Left ventricle myocardium superior (tissue), 1 donor: ENCODE data around the gene IGFL4. TPM values are rescaled to one million over a fixed set of nuclear protein-coding genes. Genes with fewer than 3 reads are reported as not detected.
"Not testable (repeated sequence)": the region's sequence is repeated elsewhere in the genome, so short reads cannot be mapped to it uniquely, and the experiment has no call there.

ENCODE experiments used
- ATAC-seq: fragments of 200-7000 bp; cut with Tn5 transposase; one replicate; pipeline ENCODE4 v1.9.1; 2020; ENCODE audit warnings: mild to moderate bottlenecking, moderate library complexity
- DNase-seq: peaks from one replicate; pipeline ENCODE4 v3.0.0-alpha.2; 2020
- intact Hi-C: fragments of 100-400 bp; cut with micrococcal nuclease; formaldehyde crosslinking; loops from one replicate; pipeline ENCODE4 v1.11.0; 2022
- long read RNA-seq: library from polyadenylated mRNA; unstranded; transcript quantifications from one replicate; pipeline ENCODE4 v2.0.0, GENCODE V29; 2021
- total RNA-seq: library from RNA; stranded (reverse); fragmentation: NEBNext Ultra II Directional; extraction: Animal tissue kit (Norgen Biotek cat#: 25700); gene quantifications from one replicate; pipeline ENCODE4 v1.2.1, GENCODE V29; 2021
- donor health status: DM: no; HTN: yes; CAD: no; lungs with severe emphysema.

The IGFL4 gene
- total RNA-seq: not detected
- long read RNA-seq: 0 reads

GRCh38 chr19:46040952-46041500 lies at the start of gene IGFL4:
Gene IGFL4 (minus strand): TSS chr19:46041002. CDS start chr19:46040962, 40 bp downstream.
- intact Hi-C loops: no loop called here
- ATAC-seq (no peak), DNase-seq (no peak)

GRCh38 chr19:46090444-46090843 lies 49.6 kb upstream of the IGFL4 start:
- no peak for DNase-seq
- intact Hi-C loops: no loop called here
- ATAC-seq: no peak

- DNase-seq (no peak), ATAC-seq (no peak)
- intact Hi-C loops: no loop called here
Measured at GRCh38 chr19:46089432-46089831, 48.6 kb upstream of the IGFL4 start.

- ATAC-seq (no peak), DNase-seq (no peak)
- intact Hi-C loops: no loop called here
Measured at GRCh38 chr19:46088101-46088500, 47.3 kb upstream of the IGFL4 start.

GRCh38 chr19:46085888-46086287 lies 45.1 kb upstream of the IGFL4 start:
- intact Hi-C loops: no loop called here
- ATAC-seq (no peak), DNase-seq (no peak)

- intact Hi-C loops: loop anchor here (5.0 kb wide), 1 partner anchor 180 kb away; no protein-coding TSS in a partner anchor
- DNase-seq (no peak), ATAC-seq (no peak)
Measured at GRCh38 chr19:46082728-46083050, 41.9 kb upstream of the IGFL4 start.

GRCh38 chr19:46081928-46082727 lies 41.3 kb upstream of the IGFL4 start:
- DNase-seq (no peak), ATAC-seq (peak; percentile 47)
- intact Hi-C loops: loop anchor here (5.0 kb wide), 1 partner anchor 180 kb away; no protein-coding TSS in a partner anchor

- intact Hi-C loops: loop anchor here (5.0 kb wide), 1 partner anchor 182 kb away; no protein-coding TSS in a partner anchor
- no peak for DNase-seq
Measured at GRCh38 chr19:46080561-46080960, 39.8 kb upstream of the IGFL4 start.

GRCh38 chr19:46079576-46079975 lies 38.8 kb upstream of the IGFL4 start:
- no peak for DNase-seq

More at GRCh38 chr19:46080561-46080960, 39.8 kb upstream of the IGFL4 start:
- ATAC-seq: no peak

GRCh38 chr19:46078573-46079332 lies 38.0 kb upstream of the IGFL4 start:
- peak; percentile 21 for ATAC-seq
- intact Hi-C loops, DNase-seq: not testable (repeated sequence)

More at GRCh38 chr19:46079576-46079975, 38.8 kb upstream of the IGFL4 start:
- intact Hi-C loops: no loop called here
- ATAC-seq: no peak

GRCh38 chr19:46077815-46078167 lies 37.0 kb upstream of the IGFL4 start:
- no peak for DNase-seq
- intact Hi-C loops: no loop called here
- no peak for ATAC-seq

GRCh38 chr19:46076951-46077814 lies 36.4 kb upstream of the IGFL4 start:
- no peak for DNase-seq
- peak; percentile 67 for ATAC-seq
- intact Hi-C loops: no loop called here

GRCh38 chr19:46076031-46076880 lies 35.5 kb upstream of the IGFL4 start:
- ATAC-seq (no peak), DNase-seq (no peak)
- intact Hi-C loops: no loop called here

GRCh38 chr19:46073268-46073922 lies 32.6 kb upstream of the IGFL4 start:
- intact Hi-C loops: no loop called here
- ATAC-seq (no peak), DNase-seq (no peak)

- intact Hi-C loops: no loop called here
- DNase-seq (no peak), ATAC-seq (no peak)
Measured at GRCh38 chr19:46069806-46070341, 29.1 kb upstream of the IGFL4 start.

GRCh38 chr19:46068345-46069258 lies 27.8 kb upstream of the IGFL4 start:
- no peak for ATAC-seq
- intact Hi-C loops: no loop called here
- no peak for DNase-seq

- no peak for DNase-seq
- ATAC-seq: no peak
- intact Hi-C loops: no loop called here
Measured at GRCh38 chr19:46067691-46068090, 26.9 kb upstream of the IGFL4 start.
